ENCODE measurements around the gene TRIM37. TPM values are rescaled to one million over a fixed set of nuclear protein-coding genes. Genes with fewer than 3 reads are reported as not detected.

TRIM37 gene
- polyA plus RNA-seq, 1 experiment: 20.9 TPM

DNA sequence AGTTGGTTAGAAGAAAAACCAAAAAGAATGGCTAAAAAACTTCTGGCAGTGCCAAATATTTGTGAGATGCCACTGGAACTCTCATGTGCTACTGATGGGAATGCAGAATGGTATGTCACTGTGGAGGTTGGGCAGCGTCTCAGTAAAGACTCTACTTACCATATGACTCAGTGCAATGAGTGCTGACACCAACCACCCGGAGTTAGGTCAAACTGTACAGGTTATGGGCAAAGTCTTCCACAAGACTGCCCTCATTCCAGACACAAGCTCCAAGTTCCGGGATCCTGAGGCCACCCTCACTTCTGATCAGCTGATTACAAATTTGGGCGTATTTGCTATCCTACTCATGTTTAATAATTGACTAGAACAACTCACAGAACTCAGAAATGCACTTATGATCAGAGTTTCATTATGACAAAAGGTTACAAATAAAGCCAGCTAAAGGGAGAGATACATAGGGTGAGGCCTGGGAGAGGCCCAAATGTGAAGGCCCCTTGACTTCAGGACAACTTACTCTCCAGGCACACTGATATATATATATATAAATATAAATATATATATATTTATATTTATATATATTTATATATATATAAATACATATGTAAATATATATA is 114.9 kb downstream of the TRIM37 start:
- H3K27me3 ChIP-seq (ENCODE audit: control insufficient read depth, insufficient read depth, low read length): no peaks in the 10 kb centered on the region
- TF ChIP-seq, protein P1, sequence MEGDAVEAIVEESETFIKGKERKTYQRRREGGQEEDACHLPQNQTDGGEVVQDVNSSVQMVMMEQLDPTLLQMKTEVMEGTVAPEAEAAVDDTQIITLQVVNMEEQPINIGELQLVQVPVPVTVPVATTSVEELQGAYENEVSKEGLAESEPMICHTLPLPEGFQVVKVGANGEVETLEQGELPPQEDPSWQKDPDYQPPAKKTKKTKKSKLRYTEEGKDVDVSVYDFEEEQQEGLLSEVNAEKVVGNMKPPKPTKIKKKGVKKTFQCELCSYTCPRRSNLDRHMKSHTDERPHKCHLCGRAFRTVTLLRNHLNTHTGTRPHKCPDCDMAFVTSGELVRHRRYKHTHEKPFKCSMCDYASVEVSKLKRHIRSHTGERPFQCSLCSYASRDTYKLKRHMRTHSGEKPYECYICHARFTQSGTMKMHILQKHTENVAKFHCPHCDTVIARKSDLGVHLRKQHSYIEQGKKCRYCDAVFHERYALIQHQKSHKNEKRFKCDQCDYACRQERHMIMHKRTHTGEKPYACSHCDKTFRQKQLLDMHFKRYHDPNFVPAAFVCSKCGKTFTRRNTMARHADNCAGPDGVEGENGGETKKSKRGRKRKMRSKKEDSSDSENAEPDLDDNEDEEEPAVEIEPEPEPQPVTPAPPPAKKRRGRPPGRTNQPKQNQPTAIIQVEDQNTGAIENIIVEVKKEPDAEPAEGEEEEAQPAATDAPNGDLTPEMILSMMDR (IDR thresholded peaks at IDR 0.05; ENCODE audit: insufficient read depth, low read depth, low read length): no peak
- no peaks in the 10 kb centered on the region for H3K36me3 ChIP-seq (ENCODE audit: control insufficient read depth, insufficient read depth, low read length)
- peak; percentile 23 for DNase-seq (ENCODE audit: low read depth)
- H3K4me3 ChIP-seq (ENCODE audit: low read depth, low read length): no peak overlapping the region
- CTCF ChIA-PET: interaction anchor here (1.0 to 3.5 kb wide), 2 partner anchors 13 to 473 kb away, joined by 3 to 15 read pairs; no protein-coding TSS in a partner anchor
- POLR2A ChIA-PET: interaction anchor here (0.6 kb wide), 1 partner anchor 27 kb away, joined by 4 read pairs; no protein-coding TSS in a partner anchor

DNA sequence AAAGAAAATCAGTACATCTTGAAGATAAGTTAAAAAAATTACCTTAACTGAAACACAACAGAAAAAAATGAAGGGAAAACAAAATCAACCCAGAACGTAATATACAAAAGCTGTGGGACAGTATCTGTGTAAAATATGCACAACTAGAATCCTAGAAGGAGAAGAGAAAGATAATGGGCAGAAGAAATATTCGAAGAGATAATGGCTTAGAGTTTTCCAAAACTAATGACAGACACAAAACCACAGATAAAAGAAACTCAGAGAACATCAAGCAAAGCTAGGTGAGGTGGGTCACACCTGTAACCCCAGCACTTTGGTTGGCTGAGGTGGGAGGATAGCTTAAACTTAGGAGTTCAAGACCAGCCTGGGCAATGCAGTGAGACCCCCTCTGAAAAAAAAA is 117.1 kb downstream of the TRIM37 start:
- DNase-seq (ENCODE audit: low read depth): no peak
- Histone ChIP-seq H3K36me3 (ENCODE audit: control insufficient read depth, insufficient read depth, low read length) (no peaks in the 10 kb centered on the region), H3K4me3 (ENCODE audit: low read depth, low read length) (no peak overlapping the region), H3K27me3 (ENCODE audit: control insufficient read depth, insufficient read depth, low read length) (no peaks in the 10 kb centered on the region)
- CTCF ChIA-PET: interaction anchor here (0.6 to 1.3 kb wide), 3 partner anchors 16 to 378 kb away, joined by 3 to 4 read pairs (median 4); no protein-coding TSS in a partner anchor
- POLR2A ChIA-PET: no interaction called here
- TF ChIP-seq, protein P1 (IDR thresholded peaks at IDR 0.05; ENCODE audit: insufficient read depth, low read depth, low read length): no peak

DNA sequence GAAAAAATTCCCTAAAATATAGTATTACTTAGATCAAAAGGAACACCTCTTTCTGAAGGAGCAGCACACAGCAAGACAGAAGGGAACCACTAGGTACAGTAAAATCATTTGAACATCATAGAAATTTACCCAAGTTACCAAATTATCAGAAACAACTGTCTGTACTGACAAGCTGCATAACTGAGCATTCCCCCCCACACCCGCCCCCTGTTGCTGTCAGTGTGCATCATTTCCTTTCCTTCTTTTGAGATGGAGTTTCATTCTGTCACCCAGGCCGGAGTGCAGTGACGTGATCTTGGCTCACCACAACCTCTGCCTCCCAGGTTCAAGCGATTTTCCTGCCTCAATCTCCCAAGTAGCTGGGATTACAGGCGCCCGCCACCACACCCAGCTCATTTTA is 120.7 kb downstream of the TRIM37 start:
- CTCF ChIA-PET: interaction anchor here (0.6 kb wide), 1 partner anchor 390 kb away, joined by 4 read pairs; no protein-coding TSS in a partner anchor
- TF ChIP-seq, protein P1 (IDR thresholded peaks at IDR 0.05; ENCODE audit: insufficient read depth, low read depth, low read length): no peak

DNA sequence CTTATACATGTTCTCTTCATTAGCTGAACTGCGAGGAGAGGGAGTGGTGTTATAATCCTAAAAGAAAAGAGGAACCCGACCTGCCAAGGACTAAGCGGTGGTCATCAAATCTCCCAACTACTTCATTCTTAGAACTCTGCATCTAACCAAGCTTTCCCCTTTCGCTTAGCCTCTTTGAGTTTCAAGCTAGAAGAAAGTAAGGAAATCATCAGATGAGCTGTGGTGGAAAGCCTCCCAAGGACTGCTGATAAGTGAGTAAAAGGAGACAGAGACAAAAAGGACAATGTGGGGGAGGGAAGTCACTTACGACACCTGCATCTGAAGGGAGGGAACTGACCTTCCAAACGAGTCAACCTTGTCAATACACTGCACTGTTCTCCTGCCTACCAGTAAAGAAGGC is 121.3 kb downstream of the TRIM37 start:
- ChIA-PET POLR2A (no interaction called here), CTCF (no interaction called here)
- TF ChIP-seq, protein P1 (IDR thresholded peaks at IDR 0.05; ENCODE audit: insufficient read depth, low read depth, low read length): no peak
- Histone ChIP-seq H3K27me3 (ENCODE audit: control insufficient read depth, insufficient read depth, low read length) (no peaks in the 10 kb centered on the region), H3K4me3 (ENCODE audit: low read depth, low read length) (no peak overlapping the region), H3K36me3 (ENCODE audit: control insufficient read depth, insufficient read depth, low read length) (no peaks in the 10 kb centered on the region)
- no peak for DNase-seq (ENCODE audit: low read depth)

More for the DNA sequence above, 120.7 kb downstream of the TRIM37 start:
- DNase-seq (ENCODE audit: low read depth): no peak
- no peaks in the 10 kb centered on the region for H3K27me3 ChIP-seq (ENCODE audit: control insufficient read depth, insufficient read depth, low read length)
- H3K4me3 ChIP-seq (ENCODE audit: low read depth, low read length): no peak overlapping the region
- POLR2A ChIA-PET: no interaction called here
- no peaks in the 10 kb centered on the region for H3K36me3 ChIP-seq (ENCODE audit: control insufficient read depth, insufficient read depth, low read length)

DNA sequence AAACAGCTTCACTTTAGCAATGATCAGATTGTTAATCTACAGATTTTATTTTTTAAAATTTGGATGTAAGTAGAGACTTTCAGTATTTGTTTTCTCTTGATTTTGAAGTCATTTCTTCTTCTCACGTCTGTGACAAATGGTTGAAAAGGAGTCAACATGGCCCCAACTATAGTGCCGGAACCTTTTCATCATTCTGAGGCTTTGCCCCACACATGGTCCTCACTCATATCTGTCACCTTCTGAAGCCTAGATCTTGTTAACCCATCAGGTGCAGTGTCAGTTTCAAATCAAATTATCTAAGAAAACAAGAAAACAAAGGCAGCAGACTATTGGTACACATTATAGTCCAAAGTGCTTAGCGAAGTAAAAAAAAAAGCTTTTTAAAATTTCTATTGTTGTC is 124.1 kb downstream of the TRIM37 start:
- ChIA-PET POLR2A (no interaction called here), CTCF (no interaction called here)
- no peaks in the 10 kb centered on the region for H3K36me3 ChIP-seq (ENCODE audit: control insufficient read depth, insufficient read depth, low read length)
- H3K27me3 ChIP-seq (ENCODE audit: control insufficient read depth, insufficient read depth, low read length): no peaks in the 10 kb centered on the region
- TF ChIP-seq, protein P1 (IDR thresholded peaks at IDR 0.05; ENCODE audit: insufficient read depth, low read depth, low read length): no peak
- H3K4me3 ChIP-seq (ENCODE audit: low read depth, low read length): no peak overlapping the region
- DNase-seq (ENCODE audit: low read depth): no peak
